HEK293T (cell line): ENCODE measurements around the gene LRRTM4.

ENCODE experiments used
- CTCF ChIA-PET: fragments of 350-600 bp; formaldehyde crosslinking; extraction: SDS; loops from one replicate; lab custom pipeline; 2021; ENCODE audit warnings: antibody characterized with exemption, inconsistent platforms; lab: Yijun Ruan, JAX
- POLR2A ChIA-PET: fragments of 350-600 bp; formaldehyde crosslinking; extraction: SDS; loops from one replicate; lab custom pipeline; 2020; ENCODE audit warnings: antibody characterized with exemption, inconsistent platforms; lab: Yijun Ruan, JAX
- DNase-seq: peaks from one replicate; pipeline ENCODE4 v3.0.0; 2012; ENCODE audit warnings: mixed read lengths; ENCODE audit errors: extremely low spot score
- ARNT ChIP-seq: fragments of 450-650 bp; IDR thresholded peaks from 2 replicates; pipeline ENCODE4 v1.6.1; 2017; ENCODE audit warnings: mild to moderate bottlenecking
- BHLHE40 ChIP-seq: fragments of 450-650 bp; IDR thresholded peaks from 2 replicates; pipeline ENCODE4 v1.6.1; 2016; ENCODE audit warnings: mild to moderate bottlenecking, moderate library complexity, borderline replicate concordance
- CTBP1 ChIP-seq: fragments of 450-650 bp; IDR thresholded peaks from 2 replicates; pipeline ENCODE4 v1.6.1; 2016; ENCODE audit warnings: borderline replicate concordance
- ELF4 ChIP-seq: fragments of 450-650 bp; IDR thresholded peaks from 2 replicates; pipeline ENCODE4 v1.6.1; 2017; ENCODE audit warnings: antibody characterized with exemption
- FOXA1 ChIP-seq: fragments of 450-650 bp; IDR thresholded peaks from 2 replicates; pipeline ENCODE4 v1.6.1; 2016; ENCODE audit warnings: mild to moderate bottlenecking
- FOXK2 ChIP-seq: fragments of 450-650 bp; IDR thresholded peaks from 2 replicates; pipeline ENCODE4 v1.6.1; 2016; ENCODE audit warnings: mild to moderate bottlenecking
- FOXM1 ChIP-seq: fragments of 450-650 bp; IDR thresholded peaks from 2 replicates; pipeline ENCODE4 v1.6.1; 2017; ENCODE audit warnings: mild to moderate bottlenecking, borderline replicate concordance
- HDGF ChIP-seq: fragments of 450-650 bp; IDR thresholded peaks from 2 replicates; pipeline ENCODE4 v1.6.1; 2017; ENCODE audit warnings: antibody characterized with exemption, borderline replicate concordance
- L3MBTL2 ChIP-seq: fragments of 450-650 bp; conservative IDR thresholded peaks from 2 replicates; pipeline ENCODE4 v1.6.1; 2016; ENCODE audit warnings: mild to moderate bottlenecking
- LEF1 ChIP-seq: fragments of 450-650 bp; IDR thresholded peaks from 2 replicates; pipeline ENCODE4 v1.6.1; 2017; ENCODE audit warnings: mild to moderate bottlenecking, borderline replicate concordance
- NFRKB ChIP-seq: fragments of 450-650 bp; IDR thresholded peaks from 2 replicates; pipeline ENCODE4 v1.6.1; 2016; ENCODE audit warnings: mild to moderate bottlenecking, moderate library complexity
- PKNOX1 ChIP-seq: fragments of 450-650 bp; IDR thresholded peaks from 2 replicates; pipeline ENCODE4 v1.6.1; 2016
- SP1 ChIP-seq: fragments of 450-650 bp; IDR thresholded peaks from 2 replicates; pipeline ENCODE4 v1.6.1; 2017
- SUZ12 ChIP-seq: fragments of 450-650 bp; IDR thresholded peaks from 2 replicates; pipeline ENCODE4 v1.6.1; 2016; ENCODE audit warnings: mild to moderate bottlenecking
- TARDBP ChIP-seq: fragments of 450-650 bp; IDR thresholded peaks from 2 replicates; pipeline ENCODE4 v1.6.1; 2016
- ZNF384 ChIP-seq: fragments of 450-650 bp; IDR thresholded peaks from 2 replicates; pipeline ENCODE4 v1.6.1; 2016

The LRRTM4 gene

GRCh38 chr2:77387324-77387723, 134.9 kb downstream of the LRRTM4 start:
- no peak for DNase-seq
- ChIA-PET CTCF (no interaction called here), POLR2A (no interaction called here)
- TF ChIP-seq CTBP1, result no peak
- TF ChIP-seq SUZ12, result no peak
- no peak for TF ChIP-seq L3MBTL2
- TF ChIP-seq FOXM1, result no peak
- no peak for TF ChIP-seq SP1
- TF ChIP-seq NFRKB, result no peak
- no peak for TF ChIP-seq BHLHE40
- TF ChIP-seq ZNF384, result no peak
- TF ChIP-seq ELF4, result no peak
- no peak for TF ChIP-seq LEF1
- TF ChIP-seq HDGF, result no peak
- TF ChIP-seq PKNOX1, result no peak
- TF ChIP-seq FOXA1, result no peak
- no peak for TF ChIP-seq ARNT
- TF ChIP-seq TARDBP, result no peak

DNA sequence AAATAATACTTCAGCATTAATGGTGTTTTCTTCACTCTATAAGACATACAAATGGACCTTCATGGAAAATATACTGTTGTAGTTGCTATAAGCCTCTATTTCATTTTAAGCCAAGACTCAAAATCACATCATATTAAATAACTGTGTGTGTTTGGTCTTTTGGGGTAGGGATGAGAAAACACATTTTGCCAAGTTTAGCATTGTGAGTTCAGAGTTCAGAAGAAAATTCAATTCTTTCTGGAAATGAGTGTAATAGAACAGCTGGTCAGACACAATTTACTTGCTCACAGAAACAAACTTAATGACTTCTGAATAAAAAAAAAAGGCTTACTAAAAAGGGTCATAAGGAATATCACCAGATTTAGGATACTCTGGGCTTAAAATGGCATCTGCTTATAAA, 149.5 kb downstream of the LRRTM4 start:
- ChIA-PET CTCF (no interaction called here), POLR2A (no interaction called here)

DNA sequence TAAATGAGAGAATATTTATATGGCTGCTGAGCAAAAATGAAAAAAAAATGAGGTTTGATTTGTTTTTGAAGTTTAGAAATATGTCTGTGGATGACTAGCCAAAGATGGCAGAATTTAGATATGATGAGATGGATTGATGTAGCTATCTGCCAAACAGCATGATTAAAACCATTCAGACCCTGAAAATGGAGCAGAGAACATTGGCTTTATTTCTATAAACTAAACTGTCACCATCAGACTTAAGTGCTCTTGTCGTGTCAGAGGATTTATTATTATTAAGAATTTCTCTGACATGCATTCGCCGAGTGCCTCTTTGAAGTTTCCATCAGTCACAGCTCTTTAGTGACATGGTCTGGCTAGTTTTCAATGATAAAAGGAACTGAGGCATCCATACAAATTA, 151.7 kb downstream of the LRRTM4 start:
- ChIA-PET POLR2A (no interaction called here), CTCF (no interaction called here)
- TF ChIP-seq ARNT (no peak), CTBP1 (no peak), BHLHE40 (no peak), ZNF384 (no peak), FOXK2 (no peak), L3MBTL2 (no peak), HDGF (no peak), NFRKB (no peak), TARDBP (no peak), ELF4 (no peak), FOXA1 (no peak)
- DNase-seq, result no peak

More for the DNA sequence above, 149.5 kb downstream of the LRRTM4 start:
- DNase-seq, result no peak
- TF ChIP-seq TARDBP (no peak), NFRKB (no peak), ZNF384 (no peak), L3MBTL2 (no peak), FOXM1 (no peak), CTBP1 (no peak), FOXA1 (no peak), ARNT (no peak), FOXK2 (no peak), BHLHE40 (no peak), PKNOX1 (no peak), SUZ12 (no peak), HDGF (no peak), SP1 (no peak), LEF1 (no peak), ELF4 (no peak)

- TF ChIP-seq FOXM1 (no peak), NFRKB (no peak), ARNT (no peak), ZNF384 (no peak), FOXK2 (no peak)
- DNase-seq, result no peak
- CTCF ChIA-PET, result no interaction called here
- POLR2A ChIA-PET, result no interaction called here
Measured at GRCh38 chr2:77363277-77363676, 158.9 kb downstream of the LRRTM4 start.

GRCh38 chr2:77348821-77349220, 173.4 kb downstream of the LRRTM4 start:
- POLR2A ChIA-PET, result no interaction called here
- no peak for DNase-seq
- CTCF ChIA-PET, result no interaction called here
- TF ChIP-seq PKNOX1 (no peak), FOXK2 (no peak), FOXM1 (no peak), SUZ12 (no peak), L3MBTL2 (no peak), ELF4 (no peak), HDGF (no peak), CTBP1 (no peak), SP1 (no peak), FOXA1 (no peak), BHLHE40 (no peak), LEF1 (no peak), TARDBP (no peak), NFRKB (no peak), ARNT (no peak), ZNF384 (no peak)

- POLR2A ChIA-PET, result no interaction called here
- DNase-seq, result no peak
- CTCF ChIA-PET, result no interaction called here
- TF ChIP-seq NFRKB (no peak), SP1 (no peak), ARNT (no peak)
Measured at GRCh38 chr2:77336013-77336412, 186.2 kb downstream of the LRRTM4 start.
